Esophagus (tissue), 2 donors: ENCODE results near the gene ARHGAP23. TPM values are rescaled to one million over a fixed set of nuclear protein-coding genes. Genes with fewer than 3 reads are reported as not detected.
A peak's percentile ranks its signal among the peaks of the same experiment; 100 is the strongest.
"Not testable (repeated sequence)": the region's sequence is repeated elsewhere in the genome, so short reads cannot be mapped to it uniquely, and the experiment has no call there.

Experiments used
- H3K27ac ChIP-seq, 2 donors: one replicate each; pipeline ENCODE4 v1.5.1; 2013; ENCODE audit warnings: low read depth in 2 of 2, mild to moderate bottlenecking in 2 of 2, inconsistent platforms in 1 of 2, low read length in 1 of 2, moderate library complexity in 1 of 2
- H3K27me3 ChIP-seq, 2 donors: one replicate each; pipeline ENCODE4 v1.6.1; 2013; ENCODE audit warnings: low read length in 2 of 2, control low read depth in 1 of 2, mild to moderate bottlenecking in 1 of 2; ENCODE audit not compliant: insufficient read depth in 2 of 2, control insufficient read depth in 1 of 2
- H3K36me3 ChIP-seq, 2 donors: one replicate each; pipeline ENCODE4 v1.6.1; 2013; ENCODE audit warnings: low read length in 1 of 2; ENCODE audit not compliant: control insufficient read depth in 2 of 2, insufficient read depth in 2 of 2
- H3K4me1 ChIP-seq, 2 donors: one replicate each; pipeline ENCODE4 v1.6.1; 2013; ENCODE audit warnings: low read length in 1 of 2; ENCODE audit not compliant: control insufficient read depth in 2 of 2, insufficient read depth in 2 of 2
- H3K4me3 ChIP-seq, 2 donors: one replicate each; pipeline ENCODE4 v1.5.1; 2013; ENCODE audit warnings: low read length in 2 of 2, mild to moderate bottlenecking in 2 of 2, low read depth in 1 of 2, moderate library complexity in 1 of 2
- H3K9me3 ChIP-seq, 2 donors: one replicate each; pipeline ENCODE4 v1.6.1; 2013; ENCODE audit warnings: mild to moderate bottlenecking in 2 of 2, low read depth in 1 of 2, low read length in 1 of 2, moderate library complexity in 1 of 2; ENCODE audit not compliant: control insufficient read depth in 2 of 2, insufficient read depth in 1 of 2
- WGBS, 2 donors: extraction: QIAGEN DNeasy Blood & Tissue Kit; methylation state at CpG; one replicate each; pipeline ENCODE4 v1.1.7; 2013; 5-methylcytosine and 5-hydroxymethylcytosine counted together
- polyA plus RNA-seq, 2 donors: library from polyadenylated mRNA; stranded (reverse); fragments of 200-250 nt; gene quantifications; one replicate each; pipeline ENCODE4 v1.2.3, GENCODE V29; 2013
- donor health status: healthy with polysubstance abuse.
- donor health status: Bipolar disorder and iron deficiency.

ARHGAP23 gene
- polyA plus RNA-seq, 2 donors: 36.0 to 45.2 TPM

DNA sequence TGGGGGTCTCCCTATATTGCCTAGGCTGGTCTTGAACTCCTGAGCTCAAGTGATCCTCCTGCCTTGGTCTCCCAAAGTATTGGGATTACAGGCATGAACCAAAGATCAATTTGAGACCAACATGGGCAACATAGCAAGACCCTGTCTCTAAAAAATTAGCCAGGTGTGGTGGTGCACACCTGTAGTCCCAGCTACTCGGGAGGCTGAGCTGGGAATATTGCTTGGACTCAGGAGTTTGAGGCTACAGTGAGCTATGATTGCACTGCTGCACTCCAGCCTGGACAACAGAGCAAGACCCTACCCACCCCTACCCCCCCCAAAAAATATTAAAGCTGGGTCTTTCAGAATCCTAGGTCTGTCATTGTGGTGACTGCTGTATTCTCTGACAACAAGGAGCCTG lies 9.0 kb downstream of the ARHGAP23 start:
- H3K4me1 ChIP-seq, H3K27ac ChIP-seq, H3K4me3 ChIP-seq, H3K27me3 ChIP-seq, H3K9me3 ChIP-seq, H3K36me3 ChIP-seq: not testable (repeated sequence)
- 74 to 88% methylated on average over 1 of the region's 1 CpG for WGBS, 2 donors

DNA sequence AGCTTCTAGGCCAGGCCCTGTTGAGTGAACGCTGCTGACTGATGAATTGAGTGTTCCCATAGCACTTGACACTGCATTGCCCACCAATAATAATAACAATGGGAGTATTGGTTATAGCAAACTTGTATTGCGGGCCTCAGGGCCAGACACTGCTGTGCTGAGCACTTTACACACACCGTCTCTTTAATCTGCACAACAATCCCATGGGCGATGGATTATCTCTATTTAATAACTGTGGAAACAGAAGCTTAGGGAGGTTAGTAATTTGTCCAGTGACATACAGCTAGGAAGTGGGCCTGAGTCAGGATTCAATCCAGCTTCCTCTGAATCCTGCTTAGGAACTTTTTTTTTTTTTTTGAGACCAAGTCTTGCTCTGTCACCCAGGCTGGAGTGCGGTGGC lies 11.2 kb downstream of the ARHGAP23 start:
- Histone ChIP-seq H3K27me3 (no peaks in the 10 kb centered on the region), H3K27ac (no peak overlapping the region), H3K9me3 (no peaks in the 10 kb centered on the region), H3K4me3 (no peak overlapping the region), H3K36me3 (no peaks in the 10 kb centered on the region), H3K4me1 (peaks cover 3 to 12% of the 10 kb centered on the region in 2 donors)
- 90% methylated on average over 5 of the region's 5 CpGs for WGBS, 2 donors

DNA sequence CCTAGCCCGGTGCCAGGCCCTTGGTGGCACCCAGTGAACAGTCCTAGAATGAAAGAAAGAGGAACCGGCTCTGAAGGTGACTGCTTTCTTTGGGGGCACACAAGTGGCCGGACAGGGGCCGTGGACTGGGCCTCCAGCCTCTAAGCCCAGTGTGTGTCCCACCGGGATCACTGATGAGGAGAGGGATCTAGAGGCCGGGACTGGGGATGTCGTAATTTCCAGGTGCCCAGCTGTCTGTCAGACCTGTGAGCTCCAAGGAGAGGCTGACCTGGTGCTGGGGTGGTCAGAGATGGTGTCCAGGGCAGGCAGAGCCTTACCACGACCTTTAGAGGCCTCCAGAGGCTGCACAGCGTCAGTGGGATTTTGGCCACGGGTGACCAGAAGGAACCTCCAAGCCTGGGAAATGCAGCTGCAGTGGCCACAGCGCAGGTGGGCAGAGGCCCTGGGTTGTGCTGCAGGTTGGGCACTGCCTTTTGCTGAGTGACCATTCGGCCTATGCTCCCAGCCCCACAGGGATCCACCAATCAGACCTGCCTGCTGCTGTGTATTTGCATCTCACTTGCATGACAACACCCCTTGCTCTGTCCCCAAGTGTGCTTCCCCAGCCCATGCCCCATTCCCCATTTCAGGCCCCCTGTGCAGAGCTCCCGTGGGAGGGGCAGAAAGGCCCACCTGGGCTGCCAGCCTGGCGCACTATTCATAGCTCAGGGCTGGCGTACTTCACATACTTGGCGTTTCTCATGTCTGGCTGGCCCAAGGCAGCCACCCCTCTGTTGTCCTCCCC lies 12.5 kb downstream of the ARHGAP23 start:
- Histone ChIP-seq H3K27ac (peak overlapping the region; percentile 9 to 34), H3K4me3 (no peak overlapping the region), H3K27me3 (no peaks in the 10 kb centered on the region), H3K36me3 (no peaks in the 10 kb centered on the region), H3K4me1 (peaks cover 3 to 13% of the 10 kb centered on the region in 2 donors), H3K9me3 (no peaks in the 10 kb centered on the region)
- WGBS, 2 donors: 76 to 79% methylated on average over 16 of the region's 16 CpGs

DNA sequence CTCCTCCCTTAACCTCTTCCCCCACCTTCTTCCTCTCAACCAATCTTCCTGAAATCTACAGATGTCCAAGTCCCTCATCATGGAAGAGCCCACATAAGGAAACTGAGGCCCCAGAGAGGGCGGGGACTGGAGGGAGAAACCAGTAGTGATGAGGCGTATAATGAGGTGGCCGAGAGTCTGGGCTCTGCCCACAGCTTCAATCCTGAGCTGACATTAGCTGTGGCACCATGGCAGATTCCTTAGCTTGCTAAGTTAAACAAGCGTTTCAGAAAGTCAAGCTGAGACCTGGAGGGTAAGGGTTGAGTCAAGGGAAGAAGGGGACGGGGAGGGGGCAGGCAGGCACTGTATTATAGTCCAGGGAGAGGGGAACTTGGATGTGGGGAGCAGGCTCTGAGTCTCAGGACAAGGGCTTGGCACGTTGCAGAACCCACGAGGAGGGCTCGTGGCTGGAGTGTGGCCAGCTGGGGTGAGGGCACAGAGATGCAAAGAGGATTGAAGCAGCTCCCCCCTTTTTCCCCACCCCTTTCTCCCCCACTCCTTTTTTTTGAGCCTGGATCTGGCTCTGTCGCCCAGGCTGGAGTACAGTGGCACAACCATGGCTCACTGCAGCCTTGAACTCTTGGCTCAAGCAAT lies 13.3 kb downstream of the ARHGAP23 start:
- Histone ChIP-seq H3K4me3 (no peak overlapping the region), H3K36me3 (no peaks in the 10 kb centered on the region), H3K27me3 (no peaks in the 10 kb centered on the region), H3K27ac (no peak overlapping the region), H3K9me3 (no peaks in the 10 kb centered on the region), H3K4me1 (peaks cover 3 to 13% of the 10 kb centered on the region in 2 donors)
- WGBS, 2 donors: 71% methylated on average over 9 of the region's 9 CpGs

DNA sequence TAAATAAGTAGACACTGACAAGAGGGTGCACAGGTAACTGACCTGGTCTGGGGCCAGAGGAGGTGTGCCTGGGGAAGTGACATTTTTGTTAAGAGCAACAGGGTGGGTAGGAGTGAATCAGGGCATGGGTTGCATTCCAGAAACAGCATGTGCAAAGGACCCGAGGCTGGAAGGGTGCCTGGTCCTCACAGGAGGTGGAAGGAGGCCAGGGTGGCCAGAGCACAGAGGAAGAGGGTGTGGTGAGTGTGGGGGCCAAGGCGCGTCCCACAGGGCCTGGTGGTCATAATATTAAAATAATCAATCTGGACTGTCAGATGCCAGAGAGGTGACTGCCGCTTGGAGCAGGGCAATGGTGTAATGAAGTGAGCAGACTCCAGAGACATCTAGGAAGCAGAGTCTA lies 14.3 kb downstream of the ARHGAP23 start:
- H3K9me3 ChIP-seq: no peaks in the 10 kb centered on the region
- peak overlapping the region in 1 of 2 donors; percentile 34 for H3K27ac ChIP-seq
- no peaks in the 10 kb centered on the region for H3K36me3 ChIP-seq
- peaks cover 3 to 15% of the 10 kb centered on the region in 2 donors for H3K4me1 ChIP-seq
- WGBS, 2 donors: 57 to 60% methylated on average over 4 of the region's 4 CpGs
- no peak overlapping the region for H3K4me3 ChIP-seq
- H3K27me3 ChIP-seq: no peaks in the 10 kb centered on the region

DNA sequence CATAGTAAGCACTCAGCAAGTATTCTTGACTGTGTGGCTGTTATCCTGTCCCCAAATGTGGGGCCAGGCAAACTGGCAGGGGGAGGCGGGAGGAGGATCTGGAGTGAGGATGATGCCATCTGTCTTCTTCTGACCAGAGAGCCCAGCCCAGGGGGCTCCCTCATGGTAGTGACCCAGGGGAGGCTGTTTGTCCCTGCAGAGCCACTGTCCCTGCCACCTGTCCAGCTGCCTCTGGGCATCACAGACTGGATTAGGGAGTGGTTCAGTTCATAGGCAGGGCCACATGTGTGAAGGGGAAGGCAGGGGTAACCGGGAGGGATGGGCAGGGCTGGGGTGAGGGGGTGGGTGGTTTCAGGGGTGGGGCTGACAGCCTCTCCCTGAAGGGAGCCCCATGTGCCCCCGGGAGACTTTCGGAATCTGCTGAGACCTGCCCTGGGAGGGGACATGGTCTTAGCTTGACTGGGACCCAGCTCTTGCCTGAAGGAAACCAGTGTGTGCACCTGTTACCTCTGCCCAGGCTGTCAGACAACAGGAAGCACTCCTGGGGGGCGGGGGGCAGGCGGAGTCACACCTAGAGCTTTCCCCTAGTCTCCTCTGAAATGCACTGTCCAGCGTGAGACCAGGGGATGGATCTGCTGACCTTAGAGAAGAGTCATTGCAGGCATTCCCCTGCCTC lies 15.2 kb downstream of the ARHGAP23 start:
- WGBS, 2 donors: 26 to 39% methylated on average over 7 of the region's 7 CpGs
- Histone ChIP-seq H3K27ac (peak overlapping the region in 1 of 2 donors; percentile 54), H3K36me3 (no peaks in the 10 kb centered on the region), H3K9me3 (no peaks in the 10 kb centered on the region), H3K4me1 (peaks cover 7 to 20% of the 10 kb centered on the region in 2 donors), H3K27me3 (no peaks in the 10 kb centered on the region), H3K4me3 (no peak overlapping the region)

DNA sequence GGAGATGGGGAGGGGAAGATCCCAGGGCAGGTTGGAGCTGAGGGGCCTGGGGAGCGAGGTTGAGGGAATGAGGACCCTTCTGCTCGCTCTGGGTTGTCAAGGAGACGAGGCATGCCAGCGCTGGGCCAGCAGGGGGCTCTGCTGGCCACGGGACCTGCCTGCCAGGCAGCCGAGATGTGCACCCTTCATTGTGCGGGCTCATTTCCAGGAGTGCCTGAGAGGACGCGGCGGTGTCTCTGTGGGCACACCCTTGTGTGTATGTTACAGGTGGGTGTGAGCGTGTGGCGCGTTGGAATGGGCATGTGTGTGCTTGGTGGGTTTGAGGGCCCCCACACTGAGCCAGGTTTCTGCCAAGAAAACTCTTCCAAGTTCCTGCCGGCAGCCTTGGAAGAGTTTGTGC lies 15.9 kb downstream of the ARHGAP23 start:
- Histone ChIP-seq H3K9me3 (no peaks in the 10 kb centered on the region), H3K4me1 (peaks cover 8 to 21% of the 10 kb centered on the region in 2 donors), H3K36me3 (no peaks in the 10 kb centered on the region), H3K4me3 (no peak overlapping the region), H3K27me3 (no peaks in the 10 kb centered on the region), H3K27ac (peak overlapping the region in 1 of 2 donors; percentile 54)
- 8 to 10% methylated on average over 14 of the region's 14 CpGs for WGBS, 2 donors

DNA sequence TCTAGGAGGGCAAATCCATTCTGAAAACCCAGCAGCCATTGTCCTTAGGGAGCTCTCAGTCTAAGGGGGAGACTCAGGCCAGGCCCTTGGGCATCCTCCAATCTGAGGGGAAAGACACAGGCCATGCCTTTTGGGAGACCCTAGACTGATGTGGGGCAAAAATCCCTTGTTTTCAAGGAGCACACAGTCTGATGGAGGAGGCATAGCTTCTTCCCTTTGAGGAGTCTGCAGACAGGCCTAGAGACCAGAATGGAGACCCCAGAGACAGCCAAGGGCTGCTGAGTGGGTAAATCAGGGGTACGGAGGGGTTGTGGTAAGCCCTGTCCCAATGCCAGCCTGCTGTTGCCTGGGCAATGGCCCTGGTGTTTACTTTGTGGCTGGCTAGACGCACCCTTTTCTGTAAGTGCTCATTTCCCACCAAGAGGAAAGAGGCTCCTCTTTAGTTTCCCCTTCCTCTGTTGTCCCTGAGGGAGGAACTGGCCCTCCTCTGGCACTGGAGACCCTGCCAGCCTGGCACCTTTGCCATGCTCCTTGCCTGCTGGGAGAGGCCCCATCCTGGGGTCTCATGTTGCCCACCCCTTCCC lies 19.3 kb downstream of the ARHGAP23 start:
- no peaks in the 10 kb centered on the region for H3K9me3 ChIP-seq
- H3K4me3 ChIP-seq: no peak overlapping the region
- H3K27me3 ChIP-seq: no peaks in the 10 kb centered on the region
- H3K36me3 ChIP-seq: no peaks in the 10 kb centered on the region
- peaks cover 12 to 46% of the 10 kb centered on the region in 2 donors for H3K4me1 ChIP-seq
- H3K27ac ChIP-seq: peak overlapping the region; percentile 89 to 90
- WGBS, 2 donors: 18 to 50% methylated on average over 1 to 2 of the region's 2 CpGs

DNA sequence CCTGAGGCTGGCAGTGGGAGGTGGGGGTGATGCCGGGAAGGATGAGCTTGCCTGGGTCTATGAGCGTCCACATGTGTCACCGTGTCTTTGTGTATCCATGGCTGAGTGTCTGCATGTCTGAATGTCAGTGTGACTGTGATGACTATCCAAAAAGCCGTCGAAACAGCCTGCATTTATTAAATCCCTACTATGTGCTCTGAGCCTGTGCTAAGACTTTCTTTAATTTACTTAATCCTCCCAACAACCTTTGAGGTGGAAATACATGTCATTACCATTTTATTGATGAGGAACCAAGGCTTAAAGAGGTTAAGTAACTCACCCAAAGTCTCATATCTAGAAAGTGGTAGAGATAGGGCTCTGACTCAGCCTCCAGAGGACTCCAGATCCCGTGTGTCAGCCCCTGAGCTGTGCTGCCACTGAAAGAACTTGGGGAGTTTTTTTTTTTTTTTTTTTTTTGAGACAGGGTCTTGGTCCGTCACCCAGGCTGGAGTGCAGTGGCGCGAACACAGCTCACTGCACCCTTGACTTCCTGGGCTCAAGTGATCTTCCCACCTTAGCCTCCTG lies 20.0 kb downstream of the ARHGAP23 start:
- WGBS, 2 donors: 57 to 63% methylated on average over 9 of the region's 9 CpGs
- peak overlapping the region; percentile 90 to 92 for H3K27ac ChIP-seq
- peaks cover 12 to 53% of the 10 kb centered on the region in 2 donors for H3K4me1 ChIP-seq
- H3K27me3 ChIP-seq: no peaks in the 10 kb centered on the region
- H3K9me3 ChIP-seq: no peaks in the 10 kb centered on the region
- H3K4me3 ChIP-seq: no peak overlapping the region
- peaks cover 0 to 2% of the 10 kb centered on the region in 2 donors for H3K36me3 ChIP-seq
